ENCODE measurements around the gene SEC14L3. TPM values are rescaled to one million over a fixed set of nuclear protein-coding genes. Genes with fewer than 3 reads are reported as not detected.

SEC14L3 gene
- total RNA-seq, 2 experiments from 2014 or later, result not detected

DNA sequence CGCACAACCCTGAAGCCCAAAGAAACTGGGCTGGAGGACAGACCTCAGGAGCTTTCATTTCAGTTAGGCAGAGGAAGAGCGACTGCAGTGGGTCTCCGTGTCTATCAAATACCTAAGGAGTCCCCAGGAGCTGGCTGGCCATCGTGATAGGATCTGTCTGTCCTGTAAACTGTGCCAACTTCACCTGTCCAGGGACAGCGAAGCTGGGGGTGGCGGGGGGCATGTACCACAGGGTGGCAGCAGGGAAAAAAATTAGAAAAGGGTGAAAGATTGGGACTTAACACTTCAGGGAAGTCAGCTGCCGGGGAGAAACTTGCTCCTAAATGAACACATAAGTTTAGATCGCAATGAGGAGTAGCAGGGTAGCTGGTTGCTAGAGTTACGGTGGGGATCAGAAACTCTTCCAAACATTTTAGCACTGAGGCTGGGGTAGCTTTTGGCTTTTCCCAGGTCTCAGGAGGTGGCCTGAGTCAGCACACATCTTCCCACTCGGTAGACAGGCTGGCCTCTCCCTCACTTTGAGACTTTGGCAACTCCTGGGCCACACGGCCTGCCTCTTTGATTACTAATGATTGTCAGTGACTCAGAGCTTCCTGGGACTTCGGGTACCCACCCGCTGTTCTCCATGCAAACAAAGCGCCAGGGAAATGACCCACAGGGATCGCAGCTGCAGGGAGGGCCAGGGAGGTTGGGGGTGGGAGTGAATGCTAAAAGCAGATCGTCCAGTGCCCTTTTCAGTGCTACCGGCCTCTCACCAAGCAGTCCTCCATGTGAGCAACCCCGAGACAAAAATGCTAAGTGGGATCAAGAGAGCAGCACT lies 49.1 kb downstream of the SEC14L3 start:
- Mint-ChIP-seq H3K4me1 (peaks cover 54% of the 10 kb centered on the region), H3K9me3 (ENCODE audit: low read depth) (no peaks in the 10 kb centered on the region), H3K36me3 (peaks cover 33% of the 10 kb centered on the region), H3K27me3 (no peaks in the 10 kb centered on the region), H3K4me3 (peak overlapping the region; percentile 96), H3K27ac (peak overlapping the region; percentile 96)
- ATAC-seq (no peak), DNase-seq (no peak)
- CTCF ChIA-PET, result interaction anchor here (0.8 to 6.9 kb wide), 12 partner anchors 8 to 191 kb away, joined by 3 to 79 read pairs (median 4); partner anchors contain the start of genes CASTOR1, CCDC157, RNF215 and SEC14L2

DNA sequence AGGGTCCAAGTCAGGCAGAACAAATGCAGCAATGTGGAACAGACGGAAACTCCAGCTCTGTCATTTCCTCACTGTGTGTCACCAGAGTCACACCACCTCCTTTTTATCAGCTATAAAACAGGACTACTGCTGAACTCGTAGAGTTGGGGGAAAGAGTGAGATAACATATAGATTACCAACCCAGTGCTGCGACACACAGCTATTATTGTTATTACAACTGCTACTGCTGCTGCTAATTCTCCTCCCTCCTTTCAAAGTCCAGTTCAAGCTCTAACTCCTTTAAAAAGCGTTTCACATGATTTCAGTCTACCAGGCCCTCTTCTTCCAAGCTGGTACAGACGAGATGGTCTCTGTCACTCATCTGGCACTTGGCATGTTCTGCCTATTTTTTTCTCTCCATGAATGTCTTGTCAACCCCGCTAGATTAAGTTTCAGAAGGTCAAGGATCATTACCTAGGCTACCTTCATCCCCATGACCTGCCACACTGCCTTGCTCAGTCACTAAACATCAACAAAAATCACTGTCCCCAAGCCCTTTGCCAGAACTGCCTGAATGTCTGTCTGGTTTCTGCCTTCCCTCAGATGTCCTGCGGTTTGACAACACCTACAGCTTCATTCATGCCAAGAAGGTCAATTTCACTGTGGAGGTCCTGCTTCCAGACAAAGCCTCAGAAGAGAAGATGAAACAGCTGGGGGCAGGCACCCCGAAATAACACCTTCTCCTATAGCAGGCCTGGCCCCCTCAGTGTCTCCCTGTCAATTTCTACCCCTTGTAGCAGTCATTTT lies 49.9 kb downstream of the SEC14L3 start:
- H3K27ac Mint-ChIP-seq, result peak overlapping the region; percentile 96
- H3K4me3 Mint-ChIP-seq, result peak overlapping the region; percentile 96
- DNase-seq (no peak), ATAC-seq (no peak)
- peaks cover 48% of the 10 kb centered on the region for H3K4me1 Mint-ChIP-seq
- H3K9me3 Mint-ChIP-seq (ENCODE audit: low read depth), result no peaks in the 10 kb centered on the region
- H3K36me3 Mint-ChIP-seq, result peaks cover 28% of the 10 kb centered on the region
- CTCF ChIA-PET, result interaction anchor here (0.8 to 6.9 kb wide), 9 partner anchors 9 to 154 kb away, joined by 3 to 79 read pairs (median 4); partner anchors contain the start of genes CASTOR1, RNF215 and SEC14L2
- no peaks in the 10 kb centered on the region for H3K27me3 Mint-ChIP-seq

DNA sequence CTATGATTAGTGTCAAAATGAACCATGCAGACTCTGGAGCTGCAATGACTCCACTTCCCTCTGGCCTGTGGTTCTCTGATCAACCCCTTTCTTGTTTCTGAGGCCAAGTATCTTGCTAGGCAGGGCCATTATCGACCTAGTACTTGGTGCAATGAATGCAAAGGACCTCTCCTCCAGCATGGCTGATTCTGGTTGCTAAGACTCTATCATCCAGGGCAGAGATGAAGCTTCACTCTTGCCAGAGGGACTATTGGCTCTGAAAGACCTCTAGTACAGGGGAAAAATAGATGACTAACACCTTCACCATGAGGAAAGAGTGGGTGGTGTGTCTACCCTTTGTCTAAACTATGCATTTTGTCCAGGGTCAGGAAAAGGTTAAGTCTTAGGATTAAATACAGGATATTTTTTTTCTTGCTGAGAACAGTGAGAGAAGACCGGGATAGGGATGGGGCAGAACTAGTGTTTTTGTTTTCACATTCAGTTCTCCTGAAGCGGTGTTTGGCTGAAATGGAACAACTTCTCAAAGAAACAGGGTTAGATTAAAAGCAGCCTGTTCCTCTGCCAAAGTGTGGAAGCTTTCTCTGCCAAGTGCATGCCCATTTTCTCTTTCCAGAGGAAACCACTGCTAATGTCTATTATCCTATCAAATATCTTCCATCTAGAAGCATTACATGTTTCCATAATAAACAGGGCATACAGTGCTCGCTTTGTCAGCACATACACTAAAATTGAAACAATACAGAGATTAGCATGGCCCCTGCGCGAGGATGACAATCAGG lies 51.3 kb downstream of the SEC14L3 start:
- no peak for DNase-seq
- Mint-ChIP-seq H3K36me3 (peaks cover 29% of the 10 kb centered on the region), H3K4me3 (no peak overlapping the region), H3K27me3 (no peaks in the 10 kb centered on the region), H3K27ac (no peak overlapping the region), H3K4me1 (peaks cover 39% of the 10 kb centered on the region), H3K9me3 (ENCODE audit: low read depth) (no peaks in the 10 kb centered on the region)
- CTCF ChIA-PET, result interaction anchor here (1.0 to 6.9 kb wide), 2 partner anchors 10 to 29 kb away, joined by 3 to 79 read pairs; no protein-coding TSS in a partner anchor
- no peak for ATAC-seq

DNA sequence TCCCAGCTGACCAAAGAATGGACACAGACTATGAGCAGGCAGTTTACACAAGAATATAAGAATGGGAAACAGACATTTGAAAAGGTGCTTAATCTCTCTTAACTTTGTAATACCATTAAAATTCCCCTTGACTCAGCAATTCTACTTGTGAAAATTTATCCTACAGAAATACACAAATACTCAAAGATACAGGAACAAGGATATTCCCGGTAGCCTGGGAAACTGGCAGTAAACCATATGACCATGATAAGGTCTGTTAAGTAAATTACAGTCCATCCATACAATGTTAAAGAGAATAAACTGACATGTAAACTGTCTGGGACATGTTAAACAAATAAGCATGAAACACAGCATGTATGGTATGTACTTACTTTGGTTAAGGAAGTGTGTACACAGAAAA lies 55.0 kb downstream of the SEC14L3 start:
- DNase-seq (no peak), ATAC-seq (no peak)
- CTCF ChIA-PET, result interaction anchor here (1.1 kb wide), 2 partner anchors 28 to 129 kb away, joined by 3 read pairs; no protein-coding TSS in a partner anchor
- H3K4me1 Mint-ChIP-seq, result peaks cover 28% of the 10 kb centered on the region
- no peaks in the 10 kb centered on the region for H3K27me3 Mint-ChIP-seq
- no peaks in the 10 kb centered on the region for H3K9me3 Mint-ChIP-seq (ENCODE audit: low read depth)
- H3K36me3 Mint-ChIP-seq, result peaks cover 26% of the 10 kb centered on the region
- no peak overlapping the region for H3K27ac Mint-ChIP-seq
- no peak overlapping the region for H3K4me3 Mint-ChIP-seq

DNA sequence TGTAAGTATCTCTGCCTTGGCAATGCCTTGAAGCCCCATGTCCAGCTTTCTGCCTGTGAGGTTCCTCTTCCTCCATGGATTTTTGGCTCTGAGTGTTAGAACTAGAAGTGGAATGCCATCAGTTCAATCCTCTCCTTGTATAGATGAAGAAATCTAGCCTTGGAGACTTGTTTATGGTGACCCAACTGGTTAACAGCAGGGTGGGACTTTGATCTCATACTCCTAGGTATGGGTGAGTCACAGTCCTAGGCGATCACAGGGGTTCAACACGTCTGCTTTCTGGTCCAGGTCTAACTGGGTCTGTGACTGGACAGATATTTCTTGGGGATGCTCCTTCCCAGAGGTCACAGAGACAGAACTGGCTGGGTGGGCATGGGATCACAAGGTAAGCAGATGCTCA lies 55.4 kb downstream of the SEC14L3 start:
- no peak for ATAC-seq
- Mint-ChIP-seq H3K9me3 (ENCODE audit: low read depth) (no peaks in the 10 kb centered on the region), H3K36me3 (peaks cover 24% of the 10 kb centered on the region), H3K4me3 (no peak overlapping the region), H3K27me3 (no peaks in the 10 kb centered on the region), H3K27ac (no peak overlapping the region), H3K4me1 (peaks cover 24% of the 10 kb centered on the region)
- CTCF ChIA-PET, result interaction anchor here (1.1 kb wide), 1 partner anchor 28 kb away, joined by 3 read pairs; no protein-coding TSS in a partner anchor
- no peak for DNase-seq

DNA sequence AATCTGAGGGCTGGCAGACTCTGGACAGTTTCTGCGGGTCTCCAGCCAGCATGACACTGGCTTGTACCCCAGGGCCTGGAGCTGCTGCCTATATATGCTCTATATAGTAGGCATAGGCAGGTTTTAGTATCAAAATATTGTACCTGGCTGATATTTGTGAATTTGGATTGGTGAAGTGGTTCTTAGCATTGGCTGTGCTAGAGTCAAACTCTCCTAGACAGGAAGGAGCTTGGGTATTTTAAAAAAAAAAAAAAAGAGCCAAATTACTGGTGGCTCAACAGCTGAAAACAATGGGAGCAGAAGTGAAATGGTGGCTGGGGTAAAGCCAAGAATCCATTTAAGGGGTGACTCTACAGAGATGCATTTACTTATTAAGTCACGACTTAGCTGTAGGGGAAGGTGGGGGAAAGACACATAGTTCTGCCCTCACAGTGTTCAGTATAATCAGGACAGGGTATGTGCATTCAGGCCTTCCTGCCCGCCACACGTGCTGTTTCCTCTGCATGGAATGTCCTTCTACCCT lies 57.2 kb downstream of the SEC14L3 start:
- DNase-seq, result no peak
- no peak for ATAC-seq
- H3K4me1 Mint-ChIP-seq, result peaks cover 12% of the 10 kb centered on the region
- CTCF ChIA-PET, result interaction anchor here (0.6 to 2.8 kb wide), 4 partner anchors 11 to 127 kb away, joined by 3 to 17 read pairs (median 4); partner anchors contain the start of gene MTFP1
- no peaks in the 10 kb centered on the region for H3K9me3 Mint-ChIP-seq (ENCODE audit: low read depth)
- H3K36me3 Mint-ChIP-seq, result peaks cover 21% of the 10 kb centered on the region
- H3K27ac Mint-ChIP-seq, result no peak overlapping the region
- H3K27me3 Mint-ChIP-seq, result no peaks in the 10 kb centered on the region
- H3K4me3 Mint-ChIP-seq, result no peak overlapping the region

DNA sequence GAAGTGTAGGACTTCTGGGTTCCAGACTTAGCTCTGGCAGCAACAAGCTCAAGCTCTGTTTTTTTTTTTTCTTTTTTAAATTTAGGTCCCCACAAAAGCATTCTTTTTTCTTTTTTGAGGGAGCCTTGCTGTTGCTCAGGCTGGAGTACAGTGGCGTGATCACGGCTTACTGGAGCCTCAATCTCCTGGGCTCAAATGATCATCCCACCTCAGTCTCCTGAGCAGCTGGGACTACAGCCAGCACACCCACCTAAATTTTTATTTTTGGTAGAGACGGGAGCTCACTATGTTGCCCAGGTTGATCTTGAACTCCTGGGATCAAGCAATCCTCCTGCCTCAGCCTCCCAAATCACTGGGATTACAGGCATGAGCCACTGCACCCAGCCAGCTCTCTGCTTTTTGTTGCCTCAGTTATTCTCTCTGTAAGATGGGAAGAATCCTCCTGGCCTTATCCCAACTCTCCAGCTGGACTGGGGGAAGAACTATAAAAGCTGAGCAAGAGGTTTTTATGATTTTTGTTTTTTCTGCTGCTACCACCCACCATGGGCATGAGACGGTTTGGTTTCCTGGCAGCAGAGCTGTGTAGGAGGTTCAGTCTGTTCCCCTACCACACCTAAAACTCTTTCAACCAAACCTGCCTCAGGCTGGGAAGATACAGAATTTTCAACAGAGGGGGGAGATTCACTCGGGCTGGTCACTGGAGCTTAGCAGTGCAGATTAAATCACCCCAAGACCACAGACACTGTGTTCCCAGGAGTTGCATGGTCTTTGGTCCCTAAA lies 57.9 kb downstream of the SEC14L3 start:
- H3K27me3 Mint-ChIP-seq, result no peaks in the 10 kb centered on the region
- no peak for DNase-seq
- no peak overlapping the region for H3K4me3 Mint-ChIP-seq
- peaks cover 13% of the 10 kb centered on the region for H3K4me1 Mint-ChIP-seq
- CTCF ChIA-PET, result interaction anchor here (0.6 to 2.8 kb wide), 6 partner anchors 11 to 128 kb away, joined by 3 to 17 read pairs (median 4); partner anchors contain the start of gene MTFP1
- ATAC-seq, result no peak
- H3K36me3 Mint-ChIP-seq, result peaks cover 21% of the 10 kb centered on the region
- H3K27ac Mint-ChIP-seq, result no peak overlapping the region
- no peaks in the 10 kb centered on the region for H3K9me3 Mint-ChIP-seq (ENCODE audit: low read depth)

DNA sequence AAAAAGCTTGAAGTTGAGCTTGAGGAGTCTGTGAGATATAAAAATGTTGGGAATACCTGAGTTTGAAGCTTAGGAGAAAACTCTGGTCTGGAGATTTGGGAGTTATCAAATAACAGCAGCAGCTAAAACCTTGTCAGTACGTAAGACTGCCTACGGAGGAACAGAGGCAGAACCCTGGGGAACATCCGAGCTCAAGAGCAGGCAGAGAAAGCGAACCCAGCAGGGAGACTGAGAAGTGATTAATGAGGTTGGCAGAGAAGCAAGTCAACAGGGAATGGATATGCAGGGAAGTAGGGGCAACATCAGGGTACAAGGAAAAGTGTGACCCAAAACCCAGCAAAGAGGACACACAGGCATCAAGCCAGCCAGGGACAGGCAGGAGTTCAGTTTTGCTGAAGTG lies 58.8 kb downstream of the SEC14L3 start:
- DNase-seq (no peak), ATAC-seq (no peak)
- H3K9me3 Mint-ChIP-seq (ENCODE audit: low read depth), result no peaks in the 10 kb centered on the region
- peaks cover 18% of the 10 kb centered on the region for H3K36me3 Mint-ChIP-seq
- no peak overlapping the region for H3K27ac Mint-ChIP-seq
- H3K4me1 Mint-ChIP-seq, result peaks cover 20% of the 10 kb centered on the region
- CTCF ChIA-PET, result interaction anchor here (0.7 to 2.8 kb wide), 5 partner anchors 10 to 127 kb away, joined by 3 to 17 read pairs (median 4); partner anchors contain the start of gene MTFP1
- H3K27me3 Mint-ChIP-seq, result no peaks in the 10 kb centered on the region
- no peak overlapping the region for H3K4me3 Mint-ChIP-seq

DNA sequence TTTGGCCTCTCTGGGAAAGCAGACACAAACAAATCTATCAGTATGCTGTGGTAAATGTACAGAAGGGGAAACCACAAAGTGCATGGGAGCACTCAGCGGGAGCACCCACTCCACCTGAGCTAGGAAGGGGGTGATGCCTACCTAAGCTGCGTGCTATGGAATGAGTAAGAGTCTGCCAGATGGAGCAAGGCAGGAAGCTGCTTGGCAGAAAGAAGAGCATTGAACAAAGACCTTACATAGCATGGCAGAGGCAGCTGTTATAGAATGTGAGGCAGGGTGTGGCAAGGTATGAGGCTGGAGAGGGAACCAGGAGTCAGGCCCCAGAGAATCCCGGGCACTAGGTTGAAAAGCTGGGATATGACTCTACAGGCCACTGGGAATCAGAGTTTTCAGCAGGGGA lies 60.0 kb downstream of the SEC14L3 start:
- ATAC-seq (no peak), DNase-seq (no peak)
- CTCF ChIA-PET, result interaction anchor here (1.5 to 2.3 kb wide), 2 partner anchors 13 to 124 kb away, joined by 5 to 10 read pairs; partner anchors contain the start of genes CASTOR1 and MTFP1
- Mint-ChIP-seq H3K27me3 (no peaks in the 10 kb centered on the region), H3K36me3 (peaks cover 19% of the 10 kb centered on the region), H3K4me1 (peaks cover 20% of the 10 kb centered on the region), H3K4me3 (no peak overlapping the region), H3K9me3 (ENCODE audit: low read depth) (no peaks in the 10 kb centered on the region), H3K27ac (no peak overlapping the region)

All from activated CD8-positive, alpha-beta memory T cell treated with anti-CD3 and anti-CD28 coated beads, Interleukin-2, amount 10 ng/mL, durations not matched to agents 7 days and 5 days (primary cell).